ENCODE measurements around the gene RCBTB1. TPM values are rescaled to one million over a fixed set of nuclear protein-coding genes. Genes with fewer than 3 reads are reported as not detected.

Gene RCBTB1
- total and polyA plus RNA-seq, 5 donors from 2014 or later = 13.1 to 46.0 (median 17.3) TPM

- ATAC-seq (ENCODE audit: low read depth in 2 of 2) = no peak
These were observed 49.0 kb downstream of the RCBTB1 start for GRCh38 chr13:49536144-49536873.

GRCh38 chr13:49533591-49534269 is 51.6 kb downstream of the RCBTB1 start:
- no peak for ATAC-seq (ENCODE audit: low read depth in 2 of 2)
- no peak for DNase-seq
- Histone ChIP-seq H3K27ac (ENCODE audit: insufficient read depth, low read length, poor library complexity, severe bottlenecking) (no peak overlapping the region), H3K9me3 (ENCODE audit: control insufficient read depth in 2 of 2, low read length in 2 of 2) (no peaks in the 10 kb centered on the region), H3K4me3 (ENCODE audit: low read depth, low read length) (no peak overlapping the region), H3K36me3 (ENCODE audit: control insufficient read depth, insufficient read depth, low read length) (peaks cover 14% of the 10 kb centered on the region), H3K4me1 (ENCODE audit: control insufficient read depth, insufficient read depth, low read length, poor library complexity, severe bottlenecking) (no peaks in the 10 kb centered on the region), H3K27me3 (ENCODE audit: control insufficient read depth, insufficient read depth, low read length) (no peaks in the 10 kb centered on the region)
- no peak overlapping the region for H3K4me3 Mint-ChIP-seq
- H3K27me3 Mint-ChIP-seq = no peaks in the 10 kb centered on the region
- peaks cover 0 to 2% (median 0%) of the 10 kb centered on the region in 7 donors for H3K9me3 Mint-ChIP-seq
- peak overlapping the region in 1 of 3 donors; percentile 15 for H3K27ac Mint-ChIP-seq
- peaks cover 7 to 19% (median 15%) of the 10 kb centered on the region in 4 donors for H3K4me1 Mint-ChIP-seq
- peaks cover 40% of the 10 kb centered on the region for H3K36me3 Mint-ChIP-seq

More at GRCh38 chr13:49536144-49536873, 49.0 kb downstream of the RCBTB1 start:
- H3K27ac Mint-ChIP-seq = peak overlapping the region in 2 of 3 donors; percentile 12 to 48
- no peak overlapping the region for H3K27ac ChIP-seq (ENCODE audit: insufficient read depth, low read length, poor library complexity, severe bottlenecking)
- no peaks in the 10 kb centered on the region for H3K27me3 Mint-ChIP-seq
- DNase-seq = no peak
- H3K36me3 Mint-ChIP-seq = peaks cover 36% of the 10 kb centered on the region
- H3K4me1 Mint-ChIP-seq = peaks cover 29 to 38% (median 34%) of the 10 kb centered on the region in 4 donors
- peaks cover 7% of the 10 kb centered on the region for H3K36me3 ChIP-seq (ENCODE audit: control insufficient read depth, insufficient read depth, low read length)
- no peak overlapping the region for H3K4me3 Mint-ChIP-seq
- no peaks in the 10 kb centered on the region for H3K9me3 ChIP-seq (ENCODE audit: control insufficient read depth in 2 of 2, low read length in 2 of 2)
- H3K9me3 Mint-ChIP-seq = peaks cover 0 to 2% (median 0%) of the 10 kb centered on the region in 7 donors
- peaks cover 23% of the 10 kb centered on the region for H3K4me1 ChIP-seq (ENCODE audit: control insufficient read depth, insufficient read depth, low read length, poor library complexity, severe bottlenecking)
- H3K4me3 ChIP-seq (ENCODE audit: low read depth, low read length) = no peak overlapping the region
- no peaks in the 10 kb centered on the region for H3K27me3 ChIP-seq (ENCODE audit: control insufficient read depth, insufficient read depth, low read length)

DNA sequence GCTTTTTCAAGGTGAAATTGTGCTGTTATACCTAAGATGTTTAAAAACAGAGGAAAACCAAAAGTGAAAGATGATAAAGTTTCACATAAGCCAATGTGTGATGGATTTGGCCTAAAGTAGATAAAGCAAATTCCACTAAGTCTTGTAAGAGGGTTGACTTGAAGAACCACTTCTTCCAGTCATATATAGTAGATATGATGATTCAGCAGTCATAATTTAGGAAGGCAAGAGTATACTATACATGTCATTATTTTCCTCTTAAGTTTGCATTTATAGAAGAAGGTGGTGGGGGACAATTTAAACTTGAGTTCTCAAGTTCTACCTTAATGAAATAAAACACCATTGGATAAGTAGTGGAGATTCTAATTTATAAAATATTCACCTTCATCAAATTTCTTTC is 52.3 kb downstream of the RCBTB1 start:
- Mint-ChIP-seq H3K27me3 (no peaks in the 10 kb centered on the region), H3K9me3 (peaks cover 0 to 3% (median 0%) of the 10 kb centered on the region in 7 donors), H3K4me1 (peaks cover 6 to 19% (median 14%) of the 10 kb centered on the region in 4 donors), H3K4me3 (no peak overlapping the region), H3K36me3 (peaks cover 43% of the 10 kb centered on the region), H3K27ac (no peak overlapping the region)
- Histone ChIP-seq H3K36me3 (ENCODE audit: control insufficient read depth, insufficient read depth, low read length) (peaks cover 21% of the 10 kb centered on the region), H3K27me3 (ENCODE audit: control insufficient read depth, insufficient read depth, low read length) (no peaks in the 10 kb centered on the region), H3K27ac (ENCODE audit: insufficient read depth, low read length, poor library complexity, severe bottlenecking) (no peak overlapping the region), H3K4me1 (ENCODE audit: control insufficient read depth, insufficient read depth, low read length, poor library complexity, severe bottlenecking) (no peaks in the 10 kb centered on the region), H3K9me3 (ENCODE audit: control insufficient read depth in 2 of 2, low read length in 2 of 2) (no peaks in the 10 kb centered on the region), H3K4me3 (ENCODE audit: low read depth, low read length) (no peak overlapping the region)
- DNase-seq = peak in 1 of 3 donors; percentile 39
- no peak for ATAC-seq (ENCODE audit: low read depth in 2 of 2)

DNA sequence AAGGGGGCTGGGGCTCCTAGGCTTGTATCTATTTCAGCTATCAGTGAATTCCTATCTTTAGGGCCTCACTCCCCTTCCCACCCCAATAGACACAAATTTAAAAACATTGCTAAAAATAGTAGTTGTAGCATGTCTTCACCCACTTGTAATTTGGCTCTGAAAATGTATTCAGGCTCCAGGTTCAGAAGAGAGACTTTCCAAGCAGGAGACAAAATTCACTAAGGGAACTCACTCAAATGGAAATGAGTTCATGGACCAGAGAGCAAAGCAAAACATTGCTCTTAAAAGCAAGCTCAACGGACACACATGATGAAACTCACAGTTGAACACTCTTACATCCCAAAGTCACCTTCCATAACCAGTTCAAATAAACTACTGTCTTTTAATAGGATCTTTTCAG is 52.8 kb downstream of the RCBTB1 start:
- Histone ChIP-seq H3K4me3 (ENCODE audit: low read depth, low read length) (no peak overlapping the region), H3K27me3 (ENCODE audit: control insufficient read depth, insufficient read depth, low read length) (no peaks in the 10 kb centered on the region), H3K9me3 (ENCODE audit: control insufficient read depth in 2 of 2, low read length in 2 of 2) (no peaks in the 10 kb centered on the region), H3K27ac (ENCODE audit: insufficient read depth, low read length, poor library complexity, severe bottlenecking) (no peak overlapping the region), H3K36me3 (ENCODE audit: control insufficient read depth, insufficient read depth, low read length) (peaks cover 24% of the 10 kb centered on the region), H3K4me1 (ENCODE audit: control insufficient read depth, insufficient read depth, low read length, poor library complexity, severe bottlenecking) (no peaks in the 10 kb centered on the region)
- Mint-ChIP-seq H3K4me3 (no peak overlapping the region), H3K9me3 (peaks cover 0 to 3% (median 0%) of the 10 kb centered on the region in 7 donors), H3K27ac (peak overlapping the region in 1 of 3 donors; percentile 36), H3K27me3 (no peaks in the 10 kb centered on the region), H3K36me3 (peaks cover 39% of the 10 kb centered on the region), H3K4me1 (peaks cover 4 to 15% (median 14%) of the 10 kb centered on the region in 4 donors)
- DNase-seq = no peak
- ATAC-seq (ENCODE audit: low read depth in 2 of 2) = no peak

DNA sequence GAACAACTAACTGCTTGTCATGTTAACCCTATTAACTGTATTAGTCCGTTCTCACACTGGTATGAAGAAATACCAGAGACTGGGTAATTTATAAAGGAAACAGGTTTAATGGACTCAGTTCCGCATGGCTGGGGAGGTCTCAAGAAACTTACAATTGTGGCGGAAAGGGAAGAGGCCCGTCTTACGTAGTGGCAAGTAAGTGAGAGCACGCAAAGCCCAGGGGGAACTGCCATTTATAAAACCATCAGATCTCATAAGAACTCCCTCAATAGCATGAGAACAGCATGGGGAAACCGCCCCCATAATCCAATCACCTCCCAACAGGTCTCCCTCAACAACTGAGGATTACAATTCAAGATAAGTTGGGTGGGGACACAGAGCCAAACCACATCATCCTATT is 54.9 kb downstream of the RCBTB1 start:
- Histone ChIP-seq H3K4me3 (ENCODE audit: low read depth, low read length) (no peak overlapping the region), H3K4me1 (ENCODE audit: control insufficient read depth, insufficient read depth, low read length, poor library complexity, severe bottlenecking) (no peaks in the 10 kb centered on the region), H3K27ac (ENCODE audit: insufficient read depth, low read length, poor library complexity, severe bottlenecking) (no peak overlapping the region), H3K9me3 (ENCODE audit: control insufficient read depth in 2 of 2, low read length in 2 of 2) (no peaks in the 10 kb centered on the region), H3K36me3 (ENCODE audit: control insufficient read depth, insufficient read depth, low read length) (peaks cover 34% of the 10 kb centered on the region), H3K27me3 (ENCODE audit: control insufficient read depth, insufficient read depth, low read length) (no peaks in the 10 kb centered on the region)
- Mint-ChIP-seq H3K27me3 (no peaks in the 10 kb centered on the region), H3K4me3 (no peak overlapping the region), H3K27ac (peak overlapping the region in 2 of 3 donors; percentile 56 to 86), H3K9me3 (peaks cover 0 to 3% (median 0%) of the 10 kb centered on the region in 7 donors), H3K36me3 (peaks cover 37% of the 10 kb centered on the region), H3K4me1 (peaks cover 10 to 26% (median 15%) of the 10 kb centered on the region in 4 donors)
- ATAC-seq (ENCODE audit: low read depth in 2 of 2) = no peak
- DNase-seq = no peak

DNA sequence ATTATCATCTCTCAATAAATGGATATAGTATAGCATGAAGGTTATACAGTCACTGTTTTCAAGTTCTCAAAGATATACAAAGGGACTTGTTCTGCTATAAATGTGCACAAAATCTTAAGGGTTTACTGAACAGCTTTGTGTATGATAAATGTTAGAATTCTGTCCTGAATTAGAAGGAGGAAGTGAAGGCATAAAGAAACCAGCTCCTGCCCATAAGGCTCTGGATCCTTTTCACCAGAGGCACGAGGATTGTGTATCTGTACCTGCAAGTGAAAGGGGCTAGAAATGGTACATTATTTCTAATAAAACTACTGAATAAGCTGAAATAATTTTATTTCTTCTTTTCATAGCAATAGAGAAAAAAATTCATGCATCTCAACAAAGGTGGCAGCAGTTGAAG is 57.2 kb downstream of the RCBTB1 start:
- no peaks in the 10 kb centered on the region for H3K27me3 ChIP-seq (ENCODE audit: control insufficient read depth, insufficient read depth, low read length)
- Mint-ChIP-seq H3K27ac (peak overlapping the region in 1 of 3 donors; percentile 30), H3K4me1 (peaks cover 6 to 31% (median 16%) of the 10 kb centered on the region in 4 donors), H3K4me3 (peak overlapping the region in 1 of 4 donors; percentile 7), H3K9me3 (peaks cover 0 to 3% (median 0%) of the 10 kb centered on the region in 7 donors), H3K36me3 (peaks cover 33% of the 10 kb centered on the region), H3K27me3 (no peaks in the 10 kb centered on the region)
- ATAC-seq (ENCODE audit: low read depth in 2 of 2) (no peak), DNase-seq (no peak)
- H3K4me3 ChIP-seq (ENCODE audit: low read depth, low read length) = no peak overlapping the region
- peaks cover 40% of the 10 kb centered on the region for H3K36me3 ChIP-seq (ENCODE audit: control insufficient read depth, insufficient read depth, low read length)
- H3K27ac ChIP-seq (ENCODE audit: insufficient read depth, low read length, poor library complexity, severe bottlenecking) = no peak overlapping the region
- peaks cover 4% of the 10 kb centered on the region for H3K4me1 ChIP-seq (ENCODE audit: control insufficient read depth, insufficient read depth, low read length, poor library complexity, severe bottlenecking)
- H3K9me3 ChIP-seq (ENCODE audit: control insufficient read depth in 2 of 2, low read length in 2 of 2) = no peaks in the 10 kb centered on the region

GRCh38 chr13:49527123-49527522 is 58.2 kb downstream of the RCBTB1 start:
- Mint-ChIP-seq H3K9me3 (peaks cover 0 to 3% (median 0%) of the 10 kb centered on the region in 7 donors), H3K27ac (peak overlapping the region; percentile 36 to 75 (median 64)), H3K4me3 (no peak overlapping the region), H3K4me1 (peaks cover 6 to 21% (median 12%) of the 10 kb centered on the region in 4 donors), H3K36me3 (peaks cover 35% of the 10 kb centered on the region), H3K27me3 (no peaks in the 10 kb centered on the region)
- no peak for DNase-seq
- Histone ChIP-seq H3K4me1 (ENCODE audit: control insufficient read depth, insufficient read depth, low read length, poor library complexity, severe bottlenecking) (peaks cover 4% of the 10 kb centered on the region), H3K9me3 (ENCODE audit: control insufficient read depth in 2 of 2, low read length in 2 of 2) (no peaks in the 10 kb centered on the region), H3K36me3 (ENCODE audit: control insufficient read depth, insufficient read depth, low read length) (peaks cover 47% of the 10 kb centered on the region), H3K27me3 (ENCODE audit: control insufficient read depth, insufficient read depth, low read length) (no peaks in the 10 kb centered on the region), H3K27ac (ENCODE audit: insufficient read depth, low read length, poor library complexity, severe bottlenecking) (no peak overlapping the region), H3K4me3 (ENCODE audit: low read depth, low read length) (no peak overlapping the region)
- no peak for ATAC-seq (ENCODE audit: low read depth in 2 of 2)

Data from CD4-positive, CD25-positive, alpha-beta regulatory T cell (primary cell).